K562 (cell line): ENCODE data around the gene MLXIPL. TPM values are rescaled to one million over a fixed set of nuclear protein-coding genes. Genes with fewer than 3 reads are reported as not detected.
A peak's percentile ranks its signal among the peaks of the same experiment; 100 is the strongest.

Experiments
- ATF7 ChIP-seq: fragments of 450-650 bp; IDR thresholded peaks from 2 replicates; pipeline ENCODE4 v1.7.1; 2014; ENCODE audit warnings: mild to moderate bottlenecking, moderate library complexity
- ELF2 ChIP-seq: fragments of 250-450 bp; sonication (Bioruptor Pico); IDR thresholded peaks from 2 replicates; pipeline ENCODE4 v1.5.0; 2021; ENCODE audit warnings: mild to moderate bottlenecking
- MAZ ChIP-seq, 2 experiments: fragments of 450-650 bp in 1 of 2; sonication (generic) in 1 of 2; formaldehyde crosslinking; IDR thresholded peaks in 1 of 2; conservative IDR thresholded peaks in 1 of 2; 2 replicates each; pipeline versions ENCODE4 v1.4.0 to v1.5.0; 2020; ENCODE audit warnings: mild to moderate bottlenecking in 1 of 2, missing genetic modification reagents in 1 of 2
- NFIX ChIP-seq: fragments of 250-450 bp; sonication (Bioruptor Pico); IDR thresholded peaks from 2 replicates; pipeline ENCODE4 v1.4.0; 2020; ENCODE audit warnings: low read depth, mild to moderate bottlenecking, moderate library complexity
- NFXL1 ChIP-seq: fragments of 450-650 bp; formaldehyde crosslinking; IDR thresholded peaks from 2 replicates; pipeline ENCODE4 v1.4.0; 2021; ENCODE audit warnings: mild to moderate bottlenecking
- TCF7L2 ChIP-seq: fragments of 150-350 bp; IDR thresholded peaks from 2 replicates; pipeline ENCODE4 v1.6.1; 2016; ENCODE audit warnings: low read depth, mild to moderate bottlenecking, low read length, moderate library complexity
- TEAD1 ChIP-seq, 2 experiments: fragments of 450-650 bp in 1 of 2; sonication (generic) in 1 of 2; formaldehyde crosslinking; IDR thresholded peaks; 2 replicates each; pipeline versions ENCODE4 v1.4.0 to v1.8.0; 2020 to 2022; ENCODE audit warnings: mild to moderate bottlenecking in 2 of 2, missing genetic modification reagents in 1 of 2
- ZNF124 ChIP-seq: sonication (generic); formaldehyde crosslinking; IDR thresholded peaks from 2 replicates; pipeline ENCODE4 v1.8.1; 2022; ENCODE audit warnings: missing genetic modification reagents
- ZNF224 ChIP-seq: sonication (generic); formaldehyde crosslinking; IDR thresholded peaks from 2 replicates; pipeline ENCODE4 v1.8.0; 2022; ENCODE audit warnings: mild to moderate bottlenecking, missing genetic modification reagents
- ZNF263 ChIP-seq: sonication (generic); formaldehyde crosslinking; IDR thresholded peaks from 2 replicates; pipeline ENCODE4 v1.8.0; 2022; ENCODE audit warnings: mild to moderate bottlenecking, missing genetic modification reagents, borderline replicate concordance
- ZNF695 ChIP-seq: fragments of 450-650 bp; formaldehyde crosslinking; IDR thresholded peaks from 2 replicates; pipeline ENCODE4 v1.4.0; 2020; ENCODE audit warnings: mild to moderate bottlenecking, moderate library complexity
- polyA plus RNA-seq, 8 experiments: library from polyadenylated mRNA; depleted of rRNA in 4 of 8; stranded (reverse) in 5 of 8; unstranded in 3 of 8; fragments of >200 nt; fragmentation: Nextera tagmentation in 2 of 8; fragmentation: Illumina TruSeq in 1 of 8; extraction: Ambion mirVana in 2 of 8; extraction: Trizol in 1 of 8; gene quantifications; 2 replicates each; pipeline versions ENCODE4 v1.2.1 to v1.2.3, GENCODE V29; 2011 to 2014; ENCODE audit warnings: inconsistent platforms in 1 of 8, missing spikeins in 1 of 8
- total RNA-seq, 7 experiments: library from RNA; depleted of rRNA in 6 of 7; stranded (reverse); fragments of >200 nt in 6 of 7; fragmentation: Illumina TruSeq in 2 of 7; extraction: Trizol in 2 of 7; gene quantifications; 2 replicates each; pipeline versions ENCODE4 v1.2.1 to v1.2.3, GENCODE V29; 2011 to 2021; ENCODE audit warnings: low replicate concordance in 1 of 7
- TF ChIP-seq, protein P1 (sequence below): fragments of 200-400 bp; formaldehyde crosslinking; IDR thresholded peaks from 2 replicates; pipeline ENCODE4 v1.6.1; 2017; ENCODE audit warnings: mild to moderate bottlenecking, low read depth, low read length, moderate library complexity
- TF ChIP-seq, protein P2 (sequence below): sonication (generic); formaldehyde crosslinking; IDR thresholded peaks from 2 replicates; pipeline ENCODE4 v1.9.0; 2022; ENCODE audit warnings: mild to moderate bottlenecking, missing genetic modification reagents
- TF ChIP-seq, protein P3 (sequence below): fragments of 450-650 bp; IDR thresholded peaks from 2 replicates; pipeline ENCODE4 v1.6.1; 2016; ENCODE audit warnings: mild to moderate bottlenecking, moderate library complexity

MLXIPL gene
- total and polyA plus RNA-seq, 9 of the 15 experiments (the other 6 are each of a cell fraction or from before 2014, with no cell fraction given) = 0.11 to 18.4 (median 1.4) TPM

DNA sequence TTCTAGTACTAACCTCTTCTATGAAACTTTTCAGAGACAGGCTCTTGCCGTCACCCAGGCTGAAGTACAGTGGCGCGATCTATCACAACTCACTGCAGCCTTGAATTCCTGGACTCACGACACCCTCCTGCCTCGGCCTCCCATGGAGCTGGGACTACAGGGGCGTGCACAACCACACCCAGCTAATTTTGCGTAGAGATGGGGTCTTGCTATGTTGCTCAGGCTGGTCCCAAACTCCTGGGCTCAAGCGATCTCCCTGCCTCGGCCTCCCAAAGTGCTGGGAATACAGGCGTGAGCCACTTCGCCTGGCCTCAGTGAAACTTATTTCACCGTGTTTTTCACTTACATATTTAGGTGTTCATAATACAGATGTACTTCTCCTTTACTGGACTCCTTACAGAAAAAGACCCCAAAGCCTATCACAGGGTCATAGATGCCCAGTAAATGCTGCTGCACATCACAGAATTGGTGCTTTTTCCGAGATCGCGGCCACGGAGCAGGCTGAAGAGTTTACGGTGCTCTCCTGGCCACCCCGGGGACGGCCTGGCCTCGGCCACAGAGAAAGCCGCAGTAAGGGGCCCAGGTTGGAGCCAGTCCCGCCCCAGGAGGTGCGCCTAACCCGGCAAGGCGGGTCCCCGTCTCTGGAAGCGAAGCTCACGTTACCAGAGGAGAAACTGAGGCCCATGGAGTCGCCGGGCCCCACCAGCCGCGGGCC lies 46.5 kb downstream of the MLXIPL start (continued):
- TF ChIP-seq, protein P1, sequence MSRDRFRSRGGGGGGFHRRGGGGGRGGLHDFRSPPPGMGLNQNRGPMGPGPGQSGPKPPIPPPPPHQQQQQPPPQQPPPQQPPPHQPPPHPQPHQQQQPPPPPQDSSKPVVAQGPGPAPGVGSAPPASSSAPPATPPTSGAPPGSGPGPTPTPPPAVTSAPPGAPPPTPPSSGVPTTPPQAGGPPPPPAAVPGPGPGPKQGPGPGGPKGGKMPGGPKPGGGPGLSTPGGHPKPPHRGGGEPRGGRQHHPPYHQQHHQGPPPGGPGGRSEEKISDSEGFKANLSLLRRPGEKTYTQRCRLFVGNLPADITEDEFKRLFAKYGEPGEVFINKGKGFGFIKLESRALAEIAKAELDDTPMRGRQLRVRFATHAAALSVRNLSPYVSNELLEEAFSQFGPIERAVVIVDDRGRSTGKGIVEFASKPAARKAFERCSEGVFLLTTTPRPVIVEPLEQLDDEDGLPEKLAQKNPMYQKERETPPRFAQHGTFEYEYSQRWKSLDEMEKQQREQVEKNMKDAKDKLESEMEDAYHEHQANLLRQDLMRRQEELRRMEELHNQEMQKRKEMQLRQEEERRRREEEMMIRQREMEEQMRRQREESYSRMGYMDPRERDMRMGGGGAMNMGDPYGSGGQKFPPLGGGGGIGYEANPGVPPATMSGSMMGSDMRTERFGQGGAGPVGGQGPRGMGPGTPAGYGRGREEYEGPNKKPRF = no peak
- TF ChIP-seq ZNF224 (CRISPR knock-in tag) (no peak), ZNF124 (0 out of 2 replicates have a peak, but pooled peaks have one; percentile 30), TEAD1 (CRISPR knock-in tag; IDR thresholded peaks at IDR 0.05) (no peak), TCF7L2 (no peak), NFXL1 (no peak), ELF2 (CRISPR knock-in tag) (no peak), ZNF263 (CRISPR knock-in tag) (0 out of 2 replicates have a peak, but pooled peaks have one; percentile 65), MAZ (CRISPR knock-in tag; conservative IDR thresholded peaks at IDR 0.05 in 1 of 2, IDR thresholded peaks at IDR 0.05 in 1 of 2) (no peak), ATF7 (no peak), ZNF695 (no peak), NFIX (CRISPR knock-in tag) (no peak)
- TF ChIP-seq, protein P2, sequence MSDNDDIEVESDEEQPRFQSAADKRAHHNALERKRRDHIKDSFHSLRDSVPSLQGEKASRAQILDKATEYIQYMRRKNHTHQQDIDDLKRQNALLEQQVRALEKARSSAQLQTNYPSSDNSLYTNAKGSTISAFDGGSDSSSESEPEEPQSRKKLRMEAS (CRISPR knock-in tag) = no peak
- TF ChIP-seq, protein P3, sequence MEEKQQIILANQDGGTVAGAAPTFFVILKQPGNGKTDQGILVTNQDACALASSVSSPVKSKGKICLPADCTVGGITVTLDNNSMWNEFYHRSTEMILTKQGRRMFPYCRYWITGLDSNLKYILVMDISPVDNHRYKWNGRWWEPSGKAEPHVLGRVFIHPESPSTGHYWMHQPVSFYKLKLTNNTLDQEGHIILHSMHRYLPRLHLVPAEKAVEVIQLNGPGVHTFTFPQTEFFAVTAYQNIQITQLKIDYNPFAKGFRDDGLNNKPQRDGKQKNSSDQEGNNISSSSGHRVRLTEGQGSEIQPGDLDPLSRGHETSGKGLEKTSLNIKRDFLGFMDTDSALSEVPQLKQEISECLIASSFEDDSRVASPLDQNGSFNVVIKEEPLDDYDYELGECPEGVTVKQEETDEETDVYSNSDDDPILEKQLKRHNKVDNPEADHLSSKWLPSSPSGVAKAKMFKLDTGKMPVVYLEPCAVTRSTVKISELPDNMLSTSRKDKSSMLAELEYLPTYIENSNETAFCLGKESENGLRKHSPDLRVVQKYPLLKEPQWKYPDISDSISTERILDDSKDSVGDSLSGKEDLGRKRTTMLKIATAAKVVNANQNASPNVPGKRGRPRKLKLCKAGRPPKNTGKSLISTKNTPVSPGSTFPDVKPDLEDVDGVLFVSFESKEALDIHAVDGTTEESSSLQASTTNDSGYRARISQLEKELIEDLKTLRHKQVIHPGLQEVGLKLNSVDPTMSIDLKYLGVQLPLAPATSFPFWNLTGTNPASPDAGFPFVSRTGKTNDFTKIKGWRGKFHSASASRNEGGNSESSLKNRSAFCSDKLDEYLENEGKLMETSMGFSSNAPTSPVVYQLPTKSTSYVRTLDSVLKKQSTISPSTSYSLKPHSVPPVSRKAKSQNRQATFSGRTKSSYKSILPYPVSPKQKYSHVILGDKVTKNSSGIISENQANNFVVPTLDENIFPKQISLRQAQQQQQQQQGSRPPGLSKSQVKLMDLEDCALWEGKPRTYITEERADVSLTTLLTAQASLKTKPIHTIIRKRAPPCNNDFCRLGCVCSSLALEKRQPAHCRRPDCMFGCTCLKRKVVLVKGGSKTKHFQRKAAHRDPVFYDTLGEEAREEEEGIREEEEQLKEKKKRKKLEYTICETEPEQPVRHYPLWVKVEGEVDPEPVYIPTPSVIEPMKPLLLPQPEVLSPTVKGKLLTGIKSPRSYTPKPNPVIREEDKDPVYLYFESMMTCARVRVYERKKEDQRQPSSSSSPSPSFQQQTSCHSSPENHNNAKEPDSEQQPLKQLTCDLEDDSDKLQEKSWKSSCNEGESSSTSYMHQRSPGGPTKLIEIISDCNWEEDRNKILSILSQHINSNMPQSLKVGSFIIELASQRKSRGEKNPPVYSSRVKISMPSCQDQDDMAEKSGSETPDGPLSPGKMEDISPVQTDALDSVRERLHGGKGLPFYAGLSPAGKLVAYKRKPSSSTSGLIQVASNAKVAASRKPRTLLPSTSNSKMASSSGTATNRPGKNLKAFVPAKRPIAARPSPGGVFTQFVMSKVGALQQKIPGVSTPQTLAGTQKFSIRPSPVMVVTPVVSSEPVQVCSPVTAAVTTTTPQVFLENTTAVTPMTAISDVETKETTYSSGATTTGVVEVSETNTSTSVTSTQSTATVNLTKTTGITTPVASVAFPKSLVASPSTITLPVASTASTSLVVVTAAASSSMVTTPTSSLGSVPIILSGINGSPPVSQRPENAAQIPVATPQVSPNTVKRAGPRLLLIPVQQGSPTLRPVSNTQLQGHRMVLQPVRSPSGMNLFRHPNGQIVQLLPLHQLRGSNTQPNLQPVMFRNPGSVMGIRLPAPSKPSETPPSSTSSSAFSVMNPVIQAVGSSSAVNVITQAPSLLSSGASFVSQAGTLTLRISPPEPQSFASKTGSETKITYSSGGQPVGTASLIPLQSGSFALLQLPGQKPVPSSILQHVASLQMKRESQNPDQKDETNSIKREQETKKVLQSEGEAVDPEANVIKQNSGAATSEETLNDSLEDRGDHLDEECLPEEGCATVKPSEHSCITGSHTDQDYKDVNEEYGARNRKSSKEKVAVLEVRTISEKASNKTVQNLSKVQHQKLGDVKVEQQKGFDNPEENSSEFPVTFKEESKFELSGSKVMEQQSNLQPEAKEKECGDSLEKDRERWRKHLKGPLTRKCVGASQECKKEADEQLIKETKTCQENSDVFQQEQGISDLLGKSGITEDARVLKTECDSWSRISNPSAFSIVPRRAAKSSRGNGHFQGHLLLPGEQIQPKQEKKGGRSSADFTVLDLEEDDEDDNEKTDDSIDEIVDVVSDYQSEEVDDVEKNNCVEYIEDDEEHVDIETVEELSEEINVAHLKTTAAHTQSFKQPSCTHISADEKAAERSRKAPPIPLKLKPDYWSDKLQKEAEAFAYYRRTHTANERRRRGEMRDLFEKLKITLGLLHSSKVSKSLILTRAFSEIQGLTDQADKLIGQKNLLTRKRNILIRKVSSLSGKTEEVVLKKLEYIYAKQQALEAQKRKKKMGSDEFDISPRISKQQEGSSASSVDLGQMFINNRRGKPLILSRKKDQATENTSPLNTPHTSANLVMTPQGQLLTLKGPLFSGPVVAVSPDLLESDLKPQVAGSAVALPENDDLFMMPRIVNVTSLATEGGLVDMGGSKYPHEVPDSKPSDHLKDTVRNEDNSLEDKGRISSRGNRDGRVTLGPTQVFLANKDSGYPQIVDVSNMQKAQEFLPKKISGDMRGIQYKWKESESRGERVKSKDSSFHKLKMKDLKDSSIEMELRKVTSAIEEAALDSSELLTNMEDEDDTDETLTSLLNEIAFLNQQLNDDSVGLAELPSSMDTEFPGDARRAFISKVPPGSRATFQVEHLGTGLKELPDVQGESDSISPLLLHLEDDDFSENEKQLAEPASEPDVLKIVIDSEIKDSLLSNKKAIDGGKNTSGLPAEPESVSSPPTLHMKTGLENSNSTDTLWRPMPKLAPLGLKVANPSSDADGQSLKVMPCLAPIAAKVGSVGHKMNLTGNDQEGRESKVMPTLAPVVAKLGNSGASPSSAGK = no peak
